Neural crest cell (in vitro differentiated cells): ENCODE results near the gene KRT6B. TPM values are rescaled to one million over a fixed set of nuclear protein-coding genes. Genes with fewer than 3 reads are reported as not detected.
"Not testable (repeated sequence)": the region's sequence is repeated elsewhere in the genome, so short reads cannot be mapped to it uniquely, and the experiment has no call there.

Source experiments
- DNase-seq: peaks from one replicate; pipeline ENCODE4 v3.0.0; 2021; ENCODE audit warnings: low read depth, mixed read lengths, low spot score
- H3K27ac Mint-ChIP-seq: one replicate; pipeline ENCODE4 v1.8.0; 2021; ENCODE audit warnings: mild to moderate bottlenecking, mixed read lengths; ENCODE audit not compliant: unreplicated experiment
- H3K27me3 Mint-ChIP-seq: 2 replicates; pipeline ENCODE4 v1.8.0; 2021; ENCODE audit warnings: low read depth, mild to moderate bottlenecking, mixed read lengths
- H3K36me3 Mint-ChIP-seq: 2 replicates; pipeline ENCODE4 v1.8.0; 2021; ENCODE audit warnings: low read depth, mild to moderate bottlenecking, mixed read lengths
- H3K4me1 Mint-ChIP-seq: 2 replicates; pipeline ENCODE4 v1.8.0; 2021; ENCODE audit warnings: mixed read lengths
- H3K4me3 Mint-ChIP-seq: one replicate; pipeline ENCODE4 v1.8.0; 2021; ENCODE audit warnings: mild to moderate bottlenecking, mixed read lengths
- H3K9me3 Mint-ChIP-seq: 2 replicates; pipeline ENCODE4 v1.8.0; 2021; ENCODE audit warnings: mixed read lengths
- total RNA-seq: library from RNA; stranded (reverse); gene quantifications from 2 replicates; pipeline ENCODE4 v1.2.1, GENCODE V29; 2021
- TF ChIP-seq, protein P1 (sequence below): fragments of 200-600 bp; sonication (generic); conservative IDR thresholded peaks from 2 replicates; pipeline ENCODE4 v1.5.0; 2021; ENCODE audit warnings: antibody characterized with exemption, mild to moderate bottlenecking

The KRT6B gene
- total RNA-seq, 1 donor from 2014 or later = not detected

DNA sequence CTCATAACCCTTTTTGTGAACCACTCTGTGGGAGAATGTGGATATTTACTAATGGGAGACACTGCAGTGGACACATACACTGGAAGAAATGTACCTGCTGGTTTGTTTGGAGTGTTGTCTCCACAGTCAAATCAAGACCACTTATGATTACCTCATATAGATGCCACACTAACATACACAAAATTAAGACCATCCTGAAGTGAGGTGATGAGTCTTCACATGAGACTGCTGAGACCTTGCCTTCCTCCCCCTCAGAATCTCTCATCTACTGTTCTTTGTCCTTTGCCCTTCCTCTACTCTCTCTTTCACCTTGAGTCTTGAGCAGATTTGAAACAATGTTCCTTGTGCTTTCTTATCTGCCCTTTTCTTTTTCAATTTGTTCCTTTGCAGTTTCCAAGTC, 36.8 kb upstream of the KRT6B start:
- H3K4me1 Mint-ChIP-seq = no peaks in the 10 kb centered on the region
- peaks cover 52% of the 10 kb centered on the region for H3K27me3 Mint-ChIP-seq
- peaks cover 10% of the 10 kb centered on the region for H3K9me3 Mint-ChIP-seq
- no peaks in the 10 kb centered on the region for H3K36me3 Mint-ChIP-seq
- H3K27ac Mint-ChIP-seq = no peak overlapping the region
- DNase-seq = no peak
- TF ChIP-seq, protein P1, sequence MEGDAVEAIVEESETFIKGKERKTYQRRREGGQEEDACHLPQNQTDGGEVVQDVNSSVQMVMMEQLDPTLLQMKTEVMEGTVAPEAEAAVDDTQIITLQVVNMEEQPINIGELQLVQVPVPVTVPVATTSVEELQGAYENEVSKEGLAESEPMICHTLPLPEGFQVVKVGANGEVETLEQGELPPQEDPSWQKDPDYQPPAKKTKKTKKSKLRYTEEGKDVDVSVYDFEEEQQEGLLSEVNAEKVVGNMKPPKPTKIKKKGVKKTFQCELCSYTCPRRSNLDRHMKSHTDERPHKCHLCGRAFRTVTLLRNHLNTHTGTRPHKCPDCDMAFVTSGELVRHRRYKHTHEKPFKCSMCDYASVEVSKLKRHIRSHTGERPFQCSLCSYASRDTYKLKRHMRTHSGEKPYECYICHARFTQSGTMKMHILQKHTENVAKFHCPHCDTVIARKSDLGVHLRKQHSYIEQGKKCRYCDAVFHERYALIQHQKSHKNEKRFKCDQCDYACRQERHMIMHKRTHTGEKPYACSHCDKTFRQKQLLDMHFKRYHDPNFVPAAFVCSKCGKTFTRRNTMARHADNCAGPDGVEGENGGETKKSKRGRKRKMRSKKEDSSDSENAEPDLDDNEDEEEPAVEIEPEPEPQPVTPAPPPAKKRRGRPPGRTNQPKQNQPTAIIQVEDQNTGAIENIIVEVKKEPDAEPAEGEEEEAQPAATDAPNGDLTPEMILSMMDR = no peak
- no peak overlapping the region for H3K4me3 Mint-ChIP-seq

GRCh38 chr12:52487744-52488443, 35.9 kb upstream of the KRT6B start:
- Mint-ChIP-seq H3K9me3 (peaks cover 14% of the 10 kb centered on the region), H3K27me3 (peaks cover 58% of the 10 kb centered on the region)
- H3K27ac Mint-ChIP-seq, H3K36me3 Mint-ChIP-seq, H3K4me1 Mint-ChIP-seq, H3K4me3 Mint-ChIP-seq, DNase-seq: not testable (repeated sequence)

GRCh38 chr12:52487211-52487610, 35.3 kb upstream of the KRT6B start:
- no peak for DNase-seq
- Mint-ChIP-seq H3K27me3 (peaks cover 60% of the 10 kb centered on the region), H3K4me1 (no peaks in the 10 kb centered on the region), H3K4me3 (no peak overlapping the region), H3K9me3 (peaks cover 17% of the 10 kb centered on the region), H3K27ac (no peak overlapping the region), H3K36me3 (no peaks in the 10 kb centered on the region)
- TF ChIP-seq, protein P1 = no peak

- Mint-ChIP-seq H3K9me3 (peaks cover 17% of the 10 kb centered on the region), H3K4me1 (no peaks in the 10 kb centered on the region), H3K36me3 (no peaks in the 10 kb centered on the region), H3K4me3 (no peak overlapping the region), H3K27me3 (peaks cover 58% of the 10 kb centered on the region), H3K27ac (no peak overlapping the region)
- TF ChIP-seq, protein P1 = no peak
- no peak for DNase-seq
Observed at GRCh38 chr12:52486166-52487105, 34.5 kb upstream of the KRT6B start.

GRCh38 chr12:52480073-52480472, 28.1 kb upstream of the KRT6B start:
- no peak overlapping the region for H3K4me3 Mint-ChIP-seq
- H3K36me3 Mint-ChIP-seq = no peaks in the 10 kb centered on the region
- no peak for DNase-seq
- no peaks in the 10 kb centered on the region for H3K4me1 Mint-ChIP-seq
- peaks cover 22% of the 10 kb centered on the region for H3K9me3 Mint-ChIP-seq
- no peak overlapping the region for H3K27ac Mint-ChIP-seq
- TF ChIP-seq, protein P1 = no peak
- H3K27me3 Mint-ChIP-seq = peaks cover 32% of the 10 kb centered on the region

- Mint-ChIP-seq H3K36me3 (no peaks in the 10 kb centered on the region), H3K27me3 (peaks cover 15% of the 10 kb centered on the region), H3K4me3 (no peak overlapping the region), H3K27ac (no peak overlapping the region), H3K4me1 (no peaks in the 10 kb centered on the region), H3K9me3 (peaks cover 12% of the 10 kb centered on the region)
- DNase-seq = no peak
- TF ChIP-seq, protein P1 = no peak
Observed at GRCh38 chr12:52477651-52478050, 25.7 kb upstream of the KRT6B start.
